Ramos (cell line): ENCODE data around the gene PRKCE.

Experiments used
- in situ Hi-C: fragments of 300-500 bp; cut with MboI; formaldehyde crosslinking; loops from one replicate; pipeline ENCODE4 v1.14.3; 2022; ENCODE audit warnings: low sequenced_read_pairs; ENCODE audit not compliant: unreplicated experiment

Gene PRKCE

GRCh38 chr2:46012618-46013240 is 361.3 kb downstream of the PRKCE start:
- in situ Hi-C loops, result no loop called here

GRCh38 chr2:46013726-46014125 is 362.3 kb downstream of the PRKCE start:
- in situ Hi-C loops, result no loop called here

- in situ Hi-C loops, result no loop called here
These were observed 363.6 kb downstream of the PRKCE start for GRCh38 chr2:46014911-46015654.

- in situ Hi-C loops, result no loop called here
These were observed 364.2 kb downstream of the PRKCE start for GRCh38 chr2:46015671-46016070.

GRCh38 chr2:46016091-46016490 is 364.6 kb downstream of the PRKCE start:
- in situ Hi-C loops, result no loop called here

- in situ Hi-C loops, result no loop called here
These were observed 367.5 kb downstream of the PRKCE start for GRCh38 chr2:46018773-46019591.

GRCh38 chr2:46020416-46020815 is 368.9 kb downstream of the PRKCE start:
- in situ Hi-C loops, result no loop called here

GRCh38 chr2:46023165-46023854 is 371.8 kb downstream of the PRKCE start:
- in situ Hi-C loops, result no loop called here

- in situ Hi-C loops, result no loop called here
These were observed 372.8 kb downstream of the PRKCE start for GRCh38 chr2:46024146-46024779.

GRCh38 chr2:46025081-46025480 is 373.6 kb downstream of the PRKCE start:
- in situ Hi-C loops, result no loop called here

GRCh38 chr2:46025676-46026075 is 374.2 kb downstream of the PRKCE start:
- in situ Hi-C loops, result no loop called here

GRCh38 chr2:46026431-46026830 is 375.0 kb downstream of the PRKCE start:
- in situ Hi-C loops, result no loop called here

GRCh38 chr2:46029332-46029811 is 377.9 kb downstream of the PRKCE start:
- in situ Hi-C loops, result no loop called here

GRCh38 chr2:46030330-46030729 is 378.9 kb downstream of the PRKCE start:
- in situ Hi-C loops, result no loop called here

- in situ Hi-C loops, result no loop called here
These were observed 380.8 kb downstream of the PRKCE start for GRCh38 chr2:46032161-46032813.

- in situ Hi-C loops, result no loop called here
These were observed 381.5 kb downstream of the PRKCE start for GRCh38 chr2:46032996-46033395.

- in situ Hi-C loops, result no loop called here
These were observed 383.1 kb downstream of the PRKCE start for GRCh38 chr2:46034535-46034934.

- in situ Hi-C loops, result no loop called here
These were observed 385.5 kb downstream of the PRKCE start for GRCh38 chr2:46036929-46037328.

- in situ Hi-C loops, result no loop called here
These were observed 388.2 kb downstream of the PRKCE start for GRCh38 chr2:46039543-46040303.
